GM18499 (cell line): ENCODE data around the gene HHIPL1.

Experiments
- ATAC-seq: cut with Tn5 transposase; IDR thresholded peaks from one replicate; pipeline ENCODE4 v1.9.1; 2021; ENCODE audit warnings: moderate number of reproducible peaks; ENCODE audit not compliant: insufficient read depth, unreplicated experiment

The HHIPL1 gene

DNA sequence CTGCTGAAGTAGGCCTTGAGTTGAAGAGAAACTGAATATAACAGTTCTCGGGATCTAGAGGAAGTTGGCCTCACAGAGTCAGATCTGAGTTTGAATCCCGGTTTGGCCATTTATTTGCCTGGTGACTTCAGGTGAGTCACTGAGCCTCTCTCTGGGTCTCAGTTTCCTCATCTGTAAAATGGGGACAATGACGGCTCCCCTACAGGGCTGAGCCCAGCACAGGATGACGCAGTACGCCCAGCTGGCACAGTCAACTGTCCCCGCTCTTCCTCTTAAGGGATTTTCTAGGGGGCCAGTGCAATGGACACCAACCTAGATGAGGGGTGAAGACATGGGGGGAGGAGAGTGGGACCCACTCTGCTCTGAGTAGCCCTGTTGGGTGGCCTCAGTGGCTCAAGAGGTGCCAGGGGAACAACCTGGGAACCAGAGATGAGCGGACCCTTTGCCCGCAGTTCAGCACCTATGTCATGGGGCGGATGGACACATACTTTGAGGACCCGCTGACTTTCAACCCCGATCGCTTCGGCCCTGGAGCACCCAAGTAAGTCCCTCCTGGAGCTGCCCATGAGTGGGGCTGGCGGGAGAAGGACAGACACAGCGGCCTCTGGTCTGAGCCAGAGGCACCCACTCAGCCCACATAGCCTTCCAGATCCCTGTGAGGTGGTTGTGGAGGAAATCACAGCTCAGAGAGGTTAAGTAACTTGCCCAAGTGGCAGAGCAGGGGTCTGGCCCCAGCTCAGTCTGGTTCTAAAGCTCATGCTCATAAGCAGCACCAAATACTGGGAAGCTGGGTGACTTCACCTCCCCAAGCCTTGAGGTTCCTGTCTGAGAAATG is 80.2 kb downstream of the HHIPL1 start:
- no peak for ATAC-seq

DNA sequence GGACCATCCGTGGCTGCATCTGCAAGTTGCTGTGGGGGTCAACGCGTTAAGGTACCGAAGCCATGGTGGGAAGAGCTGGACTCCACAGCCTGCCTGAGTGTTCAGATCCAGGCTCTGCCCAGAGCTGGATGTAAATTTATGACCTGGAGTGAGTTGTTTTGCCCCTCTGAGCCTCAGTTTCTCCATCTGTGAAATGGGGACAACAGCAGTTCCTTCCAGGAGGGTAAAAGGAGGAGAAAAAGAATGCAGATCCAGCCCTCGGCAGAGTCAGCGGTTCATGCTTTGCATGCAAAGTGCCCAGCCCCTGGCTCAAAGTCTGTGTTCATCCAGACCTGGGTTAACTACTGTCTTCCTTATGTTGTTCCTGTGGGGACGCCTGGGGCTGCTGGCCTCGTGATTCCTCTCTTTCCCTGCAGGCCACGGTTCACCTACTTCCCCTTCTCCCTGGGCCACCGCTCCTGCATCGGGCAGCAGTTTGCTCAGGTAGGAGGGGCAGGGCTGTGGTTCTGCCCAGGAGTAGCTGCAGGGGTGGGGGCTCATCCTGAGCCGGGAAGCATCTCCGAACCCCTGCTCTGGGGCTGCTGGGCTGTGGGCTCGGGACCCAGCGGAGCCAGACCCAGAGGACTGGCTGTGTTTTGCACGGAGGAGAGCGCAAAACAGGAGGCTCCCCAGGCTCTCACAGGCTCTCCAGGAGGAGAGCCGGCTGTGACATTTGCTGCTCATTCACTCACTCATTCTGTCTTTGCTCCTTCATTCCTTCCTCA is 81.0 kb downstream of the HHIPL1 start:
- ATAC-seq = no peak

- ATAC-seq = no peak
Measured at GRCh38 chr14:99726538-99727095, 81.7 kb downstream of the HHIPL1 start.

DNA sequence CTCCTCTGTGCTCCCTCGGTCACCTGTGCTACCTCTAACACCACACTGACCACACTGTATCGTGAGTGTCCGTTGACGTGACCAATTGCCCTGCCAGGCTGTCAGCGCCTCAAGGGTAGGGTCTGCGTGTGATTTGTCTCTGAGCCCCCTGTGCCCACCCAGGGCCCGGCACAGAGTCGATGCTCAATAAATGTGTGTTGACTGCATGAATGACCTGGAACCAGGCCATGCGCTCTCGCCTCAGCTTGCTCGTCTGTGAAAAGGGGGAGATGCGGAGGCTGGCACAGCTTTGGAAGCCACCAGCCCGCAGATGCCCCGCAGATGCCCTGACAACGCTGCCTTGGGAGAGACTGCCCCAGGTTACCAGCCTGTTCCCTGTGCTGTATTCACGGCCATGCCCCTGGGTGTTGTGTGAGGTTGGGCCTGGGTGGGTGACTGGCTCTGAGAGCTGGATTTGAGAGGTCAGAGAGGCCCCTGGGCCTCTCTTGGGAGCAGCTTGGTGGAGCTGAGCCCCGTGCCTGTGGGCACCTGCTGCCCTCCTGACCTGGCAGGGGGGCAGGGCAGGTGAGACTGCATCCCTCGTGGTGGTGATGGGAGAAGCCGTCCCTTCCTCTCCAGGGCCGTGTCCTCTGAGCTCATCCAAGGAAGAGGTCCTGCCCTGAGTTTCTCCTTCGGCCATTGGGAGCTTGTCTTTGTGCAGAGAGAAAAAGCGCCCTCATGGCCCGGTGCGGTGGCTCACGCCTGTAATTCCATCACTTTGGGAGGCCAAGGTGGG is 82.4 kb downstream of the HHIPL1 start:
- no peak for ATAC-seq

GRCh38 chr14:99728231-99728920 is 83.4 kb downstream of the HHIPL1 start:
- ATAC-seq = no peak

DNA sequence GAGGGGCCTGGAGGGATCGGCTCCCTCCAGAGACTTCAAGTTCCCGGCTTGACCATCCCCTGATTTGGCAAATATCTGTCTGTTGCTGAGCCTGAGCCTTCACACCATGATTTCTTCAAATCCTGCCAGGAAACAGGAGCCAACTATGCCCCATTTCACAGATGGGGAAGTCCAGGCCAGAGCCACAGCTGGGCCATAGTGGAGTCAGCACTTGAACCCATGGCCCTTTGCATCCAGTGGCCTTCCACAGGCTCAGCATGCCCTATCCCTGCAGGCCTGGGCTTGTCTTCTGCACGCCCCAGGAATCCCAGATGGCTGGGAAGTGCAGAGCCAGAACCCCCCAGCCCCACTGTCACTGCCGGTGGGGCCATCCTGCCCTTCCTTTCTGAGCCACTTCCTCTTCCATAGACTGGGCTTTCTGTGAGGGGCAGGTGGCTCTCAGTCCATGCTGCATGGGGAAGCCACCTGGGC is 84.1 kb downstream of the HHIPL1 start:
- no peak for ATAC-seq
